Activated T-helper 17 cell treated with anti-CD3 and anti-CD28 coated beads, Interleukin-2, amount 50 U/mL, for 72 hours (primary cell): ENCODE data around the gene C19orf25. TPM values are rescaled to one million over a fixed set of nuclear protein-coding genes. Genes with fewer than 3 reads are reported as not detected.
"Not testable (repeated sequence)": the region's sequence is repeated elsewhere in the genome, so short reads cannot be mapped to it uniquely, and the experiment has no call there.

Experiments
- ATAC-seq: fragments of 150-1000 bp; cut with Tn5 transposase; replicated peaks from 2 replicates; pipeline ENCODE4 v1.10.0; 2021; ENCODE audit warnings: mild to moderate bottlenecking, moderate library complexity
- H3K27ac Mint-ChIP-seq: one replicate; pipeline ENCODE4 v1.8.0; 2022; ENCODE audit warnings: mixed read lengths
- H3K27me3 Mint-ChIP-seq: one replicate; pipeline ENCODE4 v1.8.0; 2022; ENCODE audit warnings: mixed read lengths
- H3K36me3 Mint-ChIP-seq: one replicate; pipeline ENCODE4 v1.8.0; 2022; ENCODE audit warnings: low read depth, mild to moderate bottlenecking, mixed read lengths
- H3K4me1 Mint-ChIP-seq: one replicate; pipeline ENCODE4 v1.8.0; 2022; ENCODE audit warnings: mixed read lengths
- H3K4me3 Mint-ChIP-seq: one replicate; pipeline ENCODE4 v1.8.0; 2022; ENCODE audit warnings: mild to moderate bottlenecking, mixed read lengths
- H3K9me3 Mint-ChIP-seq: one replicate; pipeline ENCODE4 v1.8.0; 2022; ENCODE audit warnings: mixed read lengths
- total RNA-seq, 2 donors: library from RNA; stranded (reverse); gene quantifications; one replicate each; pipeline ENCODE4 v1.2.3, GENCODE V29; 2022

Gene C19orf25
- total RNA-seq, 2 donors from 2014 or later, result 36.5 to 37.2 TPM

- ATAC-seq, result no peak
- H3K4me1 Mint-ChIP-seq, result peaks cover 4% of the 10 kb centered on the region
- peak overlapping the region; percentile 79 for H3K27ac Mint-ChIP-seq
- peak overlapping the region; percentile 82 for H3K4me3 Mint-ChIP-seq
- no peaks in the 10 kb centered on the region for H3K36me3 Mint-ChIP-seq
- H3K27me3 Mint-ChIP-seq, result no peaks in the 10 kb centered on the region
- H3K9me3 Mint-ChIP-seq, result no peaks in the 10 kb centered on the region
Observed at GRCh38 chr19:1507192-1507660, 28.2 kb upstream of the C19orf25 start.

- no peaks in the 10 kb centered on the region for H3K27me3 Mint-ChIP-seq
Observed at GRCh38 chr19:1505991-1506881, 27.2 kb upstream of the C19orf25 start.

GRCh38 chr19:1505012-1505411, 26.0 kb upstream of the C19orf25 start:
- Mint-ChIP-seq H3K4me3 (no peak overlapping the region), H3K9me3 (no peaks in the 10 kb centered on the region), H3K4me1 (peaks cover 4% of the 10 kb centered on the region), H3K27me3 (no peaks in the 10 kb centered on the region), H3K36me3 (no peaks in the 10 kb centered on the region), H3K27ac (no peak overlapping the region)
- no peak for ATAC-seq

More at GRCh38 chr19:1505991-1506881, 27.2 kb upstream of the C19orf25 start:
- H3K4me3 Mint-ChIP-seq, result no peak overlapping the region
- no peak for ATAC-seq
- no peaks in the 10 kb centered on the region for H3K36me3 Mint-ChIP-seq
- H3K27ac Mint-ChIP-seq, result no peak overlapping the region
- H3K9me3 Mint-ChIP-seq, result no peaks in the 10 kb centered on the region
- peaks cover 4% of the 10 kb centered on the region for H3K4me1 Mint-ChIP-seq

GRCh38 chr19:1503925-1504773, 25.1 kb upstream of the C19orf25 start:
- Mint-ChIP-seq H3K4me3 (no peak overlapping the region), H3K36me3 (no peaks in the 10 kb centered on the region), H3K4me1 (peaks cover 4% of the 10 kb centered on the region), H3K27ac (no peak overlapping the region), H3K27me3 (no peaks in the 10 kb centered on the region), H3K9me3 (no peaks in the 10 kb centered on the region)
- ATAC-seq, result no peak

- Mint-ChIP-seq H3K27ac (no peak overlapping the region), H3K36me3 (no peaks in the 10 kb centered on the region), H3K9me3 (no peaks in the 10 kb centered on the region), H3K4me1 (peaks cover 4% of the 10 kb centered on the region), H3K27me3 (no peaks in the 10 kb centered on the region), H3K4me3 (peak overlapping the region; percentile 23)
- ATAC-seq, result peak; percentile 57
Observed at GRCh38 chr19:1503089-1503924, 24.3 kb upstream of the C19orf25 start.

- no peaks in the 10 kb centered on the region for H3K27me3 Mint-ChIP-seq
- peaks cover 4% of the 10 kb centered on the region for H3K4me1 Mint-ChIP-seq
- peak overlapping the region; percentile 23 for H3K4me3 Mint-ChIP-seq
- ATAC-seq, result no peak
- no peaks in the 10 kb centered on the region for H3K9me3 Mint-ChIP-seq
- H3K27ac Mint-ChIP-seq, result no peak overlapping the region
- no peaks in the 10 kb centered on the region for H3K36me3 Mint-ChIP-seq
Observed at GRCh38 chr19:1502433-1503088, 23.5 kb upstream of the C19orf25 start.

GRCh38 chr19:1501200-1501595, 22.2 kb upstream of the C19orf25 start:
- H3K36me3 Mint-ChIP-seq, result no peaks in the 10 kb centered on the region
- H3K4me3 Mint-ChIP-seq, result no peak overlapping the region
- H3K9me3 Mint-ChIP-seq, result no peaks in the 10 kb centered on the region
- no peaks in the 10 kb centered on the region for H3K27me3 Mint-ChIP-seq
- ATAC-seq, result no peak
- no peak overlapping the region for H3K27ac Mint-ChIP-seq
- peaks cover 2% of the 10 kb centered on the region for H3K4me1 Mint-ChIP-seq

- H3K36me3 Mint-ChIP-seq, ATAC-seq, H3K27me3 Mint-ChIP-seq, H3K27ac Mint-ChIP-seq, H3K4me3 Mint-ChIP-seq, H3K9me3 Mint-ChIP-seq, H3K4me1 Mint-ChIP-seq: not testable (repeated sequence)
Observed at GRCh38 chr19:1499231-1499630, 20.2 kb upstream of the C19orf25 start.

- H3K27me3 Mint-ChIP-seq, result no peaks in the 10 kb centered on the region
- no peak for ATAC-seq
Observed at GRCh38 chr19:1497578-1498235, 18.7 kb upstream of the C19orf25 start.

GRCh38 chr19:1496714-1497577, 17.9 kb upstream of the C19orf25 start:
- no peak for ATAC-seq
- no peak overlapping the region for H3K4me3 Mint-ChIP-seq
- no peaks in the 10 kb centered on the region for H3K36me3 Mint-ChIP-seq
- no peaks in the 10 kb centered on the region for H3K4me1 Mint-ChIP-seq
- H3K9me3 Mint-ChIP-seq, result no peaks in the 10 kb centered on the region
- no peaks in the 10 kb centered on the region for H3K27me3 Mint-ChIP-seq
- no peak overlapping the region for H3K27ac Mint-ChIP-seq

More at GRCh38 chr19:1497578-1498235, 18.7 kb upstream of the C19orf25 start:
- no peaks in the 10 kb centered on the region for H3K4me1 Mint-ChIP-seq
- H3K9me3 Mint-ChIP-seq, result no peaks in the 10 kb centered on the region
- H3K4me3 Mint-ChIP-seq, result no peak overlapping the region
- H3K27ac Mint-ChIP-seq, result no peak overlapping the region
- H3K36me3 Mint-ChIP-seq, result no peaks in the 10 kb centered on the region

GRCh38 chr19:1495799-1496713, 17.0 kb upstream of the C19orf25 start:
- no peaks in the 10 kb centered on the region for H3K9me3 Mint-ChIP-seq
- no peaks in the 10 kb centered on the region for H3K36me3 Mint-ChIP-seq
- no peak overlapping the region for H3K27ac Mint-ChIP-seq
- H3K4me3 Mint-ChIP-seq, result no peak overlapping the region
- ATAC-seq, result no peak
- H3K4me1 Mint-ChIP-seq, result no peaks in the 10 kb centered on the region
- H3K27me3 Mint-ChIP-seq, result no peaks in the 10 kb centered on the region
